GM19239 (cell line): Measurements from ENCODE around the gene SERAC1.

ENCODE experiments used
- DNase-seq: peaks from one replicate; pipeline ENCODE4 v3.0.0; 2011; ENCODE audit warnings: low spot score; ENCODE audit not compliant: insufficient read length
- FAIRE-seq: peaks from 2 replicates; lab custom pipeline; 2011; peaks lifted over from hg19 to GRCh38; lab: Jason Lieb, UNC

Gene SERAC1

GRCh38 chr6:158061709-158062461, 106.2 kb downstream of the SERAC1 start:
- DNase-seq (no peak), FAIRE-seq (no peak)

- no peak for DNase-seq
- FAIRE-seq = no peak
Observed at GRCh38 chr6:158061361-158061708, 106.7 kb downstream of the SERAC1 start.

GRCh38 chr6:158060455-158061360, 107.4 kb downstream of the SERAC1 start:
- FAIRE-seq (no peak), DNase-seq (no peak)
